ENCODE measurements around the gene RAC2.
"Not testable (repeated sequence)": the region's sequence is repeated elsewhere in the genome, so short reads cannot be mapped to it uniquely, and the experiment has no call there.

Gene RAC2

GRCh38 chr22:37254867-37255233 lies 10.8 kb upstream of the RAC2 start:
- peak; percentile 69 for DNase-seq (ENCODE audit: low spot score)

- DNase-seq (ENCODE audit: low spot score) = peak; percentile 59
These were observed 10.3 kb upstream of the RAC2 start for GRCh38 chr22:37254209-37254866.

- no peak for DNase-seq (ENCODE audit: low spot score)
These were observed 9.1 kb upstream of the RAC2 start for GRCh38 chr22:37253126-37253660.

GRCh38 chr22:37251836-37252235 lies 7.8 kb upstream of the RAC2 start:
- not testable (repeated sequence) for DNase-seq (ENCODE audit: low spot score)

GRCh38 chr22:37249986-37250385 lies 5.9 kb upstream of the RAC2 start:
- DNase-seq (ENCODE audit: low spot score) = no peak

GRCh38 chr22:37248251-37248650 lies 4.2 kb upstream of the RAC2 start:
- DNase-seq (ENCODE audit: low spot score) = no peak

- DNase-seq (ENCODE audit: low spot score) = no peak
These were observed 1.7 kb upstream of the RAC2 start for GRCh38 chr22:37245740-37246139.

GRCh38 chr22:37244922-37245722 lies 1.1 kb upstream of the RAC2 start:
- DNase-seq (ENCODE audit: low spot score) = no peak

GRCh38 chr22:37243402-37244113 lies 511 bp downstream of the RAC2 start:
- DNase-seq (ENCODE audit: low spot score) = no peak

- peak; percentile 52 for DNase-seq (ENCODE audit: low spot score)
These were observed 1.6 kb downstream of the RAC2 start for GRCh38 chr22:37242395-37242918.

GRCh38 chr22:37241351-37242142 lies 2.5 kb downstream of the RAC2 start:
- no peak for DNase-seq (ENCODE audit: low spot score)

GRCh38 chr22:37240941-37241320 lies 3.1 kb downstream of the RAC2 start:
- DNase-seq (ENCODE audit: low spot score) = no peak

- DNase-seq (ENCODE audit: low spot score) = no peak
These were observed 3.7 kb downstream of the RAC2 start for GRCh38 chr22:37240240-37240940.

- DNase-seq (ENCODE audit: low spot score) = no peak
These were observed 4.5 kb downstream of the RAC2 start for GRCh38 chr22:37239336-37240239.

GRCh38 chr22:37237371-37238268 lies 6.4 kb downstream of the RAC2 start:
- no peak for DNase-seq (ENCODE audit: low spot score)

- no peak for DNase-seq (ENCODE audit: low spot score)
These were observed 8.0 kb downstream of the RAC2 start for GRCh38 chr22:37235897-37236607.

- no peak for DNase-seq (ENCODE audit: low spot score)
These were observed 9.0 kb downstream of the RAC2 start for GRCh38 chr22:37234736-37235711.
